ENCODE results near the gene CCDC17.

CCDC17 gene

GRCh38 chr1:45583666-45584350 lies 40.0 kb downstream of the CCDC17 start, which contains the start of gene NASP:
TSS of gene NASP (plus strand) at chr1:45584041. CDS start at chr1:45584147, 106 bp downstream.
- peak; percentile 92 for DNase-seq (ENCODE audit: low read depth)

DNA sequence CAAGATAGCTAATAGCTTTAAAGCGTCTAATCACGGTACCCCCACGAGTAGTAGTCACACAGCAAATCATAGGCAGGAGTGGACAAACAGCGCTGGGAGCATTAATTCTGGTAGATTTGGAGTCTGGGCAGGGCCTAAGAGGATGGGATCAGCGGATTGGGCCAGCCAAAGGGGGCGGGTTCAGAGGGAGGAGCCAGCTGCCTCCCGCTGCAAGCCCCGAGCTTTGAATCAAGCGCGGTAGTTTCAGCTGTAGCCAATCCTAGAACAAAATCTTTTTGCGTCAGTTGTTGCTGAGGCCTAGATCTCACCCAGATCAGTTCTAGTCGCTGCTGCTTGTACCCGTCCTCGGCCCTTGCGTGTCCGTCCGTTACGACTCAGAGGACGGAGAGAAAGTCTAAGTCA lies 40.6 kb downstream of the CCDC17 start:
- DNase-seq (ENCODE audit: low read depth) = peak; percentile 91

DNA sequence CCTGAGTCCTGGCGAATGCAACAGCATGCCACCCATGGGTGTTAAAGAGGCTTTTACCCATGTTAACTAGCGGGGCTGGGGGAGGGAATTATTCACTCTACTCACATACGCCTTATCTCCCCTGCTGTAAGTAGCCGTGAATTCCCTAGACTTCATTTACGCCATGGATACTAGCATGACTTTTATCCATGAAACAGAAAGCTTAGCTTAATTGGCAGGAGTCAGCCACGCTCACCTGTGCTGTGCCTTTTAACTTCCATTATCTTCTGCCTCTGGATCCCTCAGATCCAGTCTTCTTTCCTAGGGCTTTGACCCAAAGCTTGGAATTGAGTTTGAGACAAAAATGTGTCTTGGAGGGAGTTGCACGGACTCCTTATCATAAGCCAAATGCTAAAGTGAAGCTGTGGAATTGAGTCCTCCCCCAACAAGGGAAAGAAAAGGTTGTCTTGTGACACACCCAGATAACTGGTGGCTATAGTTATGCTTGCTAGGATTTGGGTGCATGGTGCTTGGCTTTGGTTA lies 49.7 kb downstream of the CCDC17 start:
- DNase-seq (ENCODE audit: low read depth) = no peak

GRCh38 chr1:45573231-45573804 lies 50.5 kb downstream of the CCDC17 start:
- no peak for DNase-seq (ENCODE audit: low read depth)

DNA sequence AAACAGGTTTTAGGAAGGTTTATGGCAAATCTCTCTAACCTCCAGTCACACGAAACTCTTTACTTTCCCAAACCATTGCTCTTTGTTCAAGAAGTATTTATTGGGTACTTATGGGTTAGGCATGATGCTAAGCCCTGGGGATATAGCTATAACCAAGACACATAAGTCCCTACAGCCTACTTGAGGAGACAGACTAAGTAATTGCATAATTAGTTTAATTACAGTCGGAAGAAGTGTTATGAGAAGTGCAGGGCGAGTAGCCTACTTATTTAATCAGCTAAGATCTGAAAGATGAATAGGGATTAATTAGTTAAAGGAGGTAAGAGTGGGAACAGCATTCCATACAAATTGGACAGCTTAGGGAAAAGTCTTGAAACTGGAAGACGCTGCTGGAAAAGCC lies 53.2 kb downstream of the CCDC17 start:
- no peak for DNase-seq (ENCODE audit: low read depth)

All from activated T-cell treated with anti-CD3 and anti-CD28 coated beads for 24 hours (primary cell).